A549 (cell line): ENCODE results near the gene CCDC146.

ENCODE experiments used
- CEBPB ChIP-seq, 2 experiments: fragments of >200 bp in 1 of 2; sonication (Bioruptor Twin) in 1 of 2; formaldehyde crosslinking in 1 of 2; IDR thresholded peaks; 2 replicates each; pipeline ENCODE4 v1.6.1; 2012 to 2016
- CTCF ChIP-seq: fragments of >200 bp; sonication (Bioruptor Twin); formaldehyde crosslinking; IDR thresholded peaks from 3 replicates; pipeline ENCODE4 v1.5.1; 2016
- ELK1 ChIP-seq: fragments of 150-350 bp; IDR thresholded peaks from 2 replicates; pipeline ENCODE4 v1.6.1; 2014; ENCODE audit warnings: low read depth, mild to moderate bottlenecking, low read length
- EP300 ChIP-seq, 2 experiments: fragments of >200 bp; sonication (Bioruptor Twin); formaldehyde crosslinking; IDR thresholded peaks; 2 replicates in 1 of 2; 3 replicates in 1 of 2; pipeline ENCODE4 v1.6.1; 2016 to 2017
- MAX ChIP-seq: IDR thresholded peaks from 2 replicates; pipeline ENCODE4 v1.6.1; 2012
- MAZ ChIP-seq: fragments of 150-350 bp; IDR thresholded peaks from 2 replicates; pipeline ENCODE4 v1.6.1; 2014; ENCODE audit warnings: antibody characterized with exemption, low read depth, low read length, borderline replicate concordance
- PBX3 ChIP-seq: IDR thresholded peaks from 2 replicates; pipeline ENCODE4 v1.6.1; 2012
- POLR2A ChIP-seq: IDR thresholded peaks from 2 replicates; pipeline ENCODE4 v1.6.1; 2012; ENCODE audit warnings: mild to moderate bottlenecking, low read length
- RCOR1 ChIP-seq: fragments of 150-350 bp; IDR thresholded peaks from 2 replicates; pipeline ENCODE4 v1.6.1; 2014; ENCODE audit warnings: antibody characterized with exemption, low read length, low read depth
- REST ChIP-seq: fragments of 200-600 bp; sonication (generic); IDR thresholded peaks from 2 replicates; pipeline ENCODE4 v1.6.1; 2016; ENCODE audit warnings: antibody characterized with exemption, mild to moderate bottlenecking, moderate library complexity
- RFX5 ChIP-seq: fragments of 450-650 bp; IDR thresholded peaks from 2 replicates; pipeline ENCODE4 v1.7.1; 2014; ENCODE audit warnings: antibody characterized with exemption, mild to moderate bottlenecking, moderate library complexity
- TFCP2L1 ChIP-seq: fragments of 250-450 bp; sonication (Bioruptor Pico); IDR thresholded peaks from 2 replicates; pipeline ENCODE4 v1.5.0; 2021; ENCODE audit warnings: mild to moderate bottlenecking

- TF ChIP-seq CTCF (no peak), PBX3 (no peak), RCOR1 (no peak), CEBPB (IDR thresholded peaks at IDR 0.05) (no peak), ELK1 (no peak), REST (no peak), RFX5 (no peak), POLR2A (no peak), MAZ (no peak), TFCP2L1 (CRISPR knock-in tag) (no peak), MAX (no peak), EP300 (IDR thresholded peaks at IDR 0.05) (no peak)
Observed at GRCh38 chr7:77223261-77223660, 100.8 kb downstream of the CCDC146 start.
